ENCODE results near the gene CIRBP. TPM values are rescaled to one million over a fixed set of nuclear protein-coding genes. Genes with fewer than 3 reads are reported as not detected.

Gene CIRBP
- 283 and 504 TPM in 2 replicates for total RNA-seq (2011; cell fraction: chromatin; rRNA removed; ENCODE audit: low replicate concordance)
- 457 and 483 TPM in 2 replicates for total RNA-seq (2011; cell fraction: nucleolus; rRNA removed)
- total RNA-seq (2011; cell fraction: nucleoplasm; rRNA removed), result 431 and 450 TPM in 2 replicates
- total RNA-seq (2014; rRNA removed) (168 and 249 TPM in 2 replicates), total RNA-seq (2014; rRNA removed; fragmentation: Illumina TruSeq; extraction: Trizol) (189 and 200 TPM in 2 replicates), total RNA-seq (2015; rRNA removed; fragmentation: Illumina TruSeq; extraction: Trizol) (176 and 206 TPM in 2 replicates), total RNA-seq (2021) (181 and 222 TPM in 2 replicates), polyA plus RNA-seq (2011; rRNA removed) (124 and 166 TPM in 2 replicates), polyA plus RNA-seq (2014; fragmentation: Illumina TruSeq; extraction: Trizol) (222 and 345 TPM in 2 replicates), polyA plus RNA-seq (2014; fragmentation: Nextera tagmentation; extraction: Ambion mirVana) (10 to 100 TPM; 20.5 to 21.4 TPM), polyA plus RNA-seq (2014; rRNA removed) (306 and 327 TPM in 2 replicates), polyA minus RNA-seq (2011; rRNA and poly(A)+ RNA removed) (46.9 and 50.4 TPM in 2 replicates), Bru-seq, nascent RNA (percentile 87 among the genes with signal in this experiment), BruChase-seq, experiment 1, labeled RNA remaining after a 2-hour chase (percentile 85 among the genes with signal in this experiment), BruChase-seq, experiment 2, labeled RNA remaining after a 6-hour chase (percentile 87 among the genes with signal in this experiment)
- 92.3 and 201 TPM in 2 replicates for polyA plus RNA-seq (2011; cell fraction: cytosol; rRNA removed)
- polyA plus RNA-seq (2011; cell fraction: nucleus; rRNA removed), result 882 and 1,025 TPM in 2 replicates
- 288 and 291 TPM in 2 replicates for polyA plus RNA-seq (2012)
- 50.4 and 50.8 TPM in 2 replicates for polyA minus RNA-seq (2011; cell fraction: cytosol; rRNA and poly(A)+ RNA removed)
- polyA minus RNA-seq (2011; cell fraction: nucleus; rRNA and poly(A)+ RNA removed), result 117 and 135 TPM in 2 replicates
- long read RNA-seq, experiment 1, transcript CIRBP-222 (7 exons, 1,073 nt), result minor isoform, 11 of 590 reads
- long read RNA-seq, experiment 1, transcript CIRBP-201 (7 exons, 1,328 nt), result major isoform, 346 of 590 reads
- long read RNA-seq, experiment 1, transcript CIRBP-210 (8 exons, 938 nt), result minor isoform, 5 of 590 reads
- long read RNA-seq, experiment 1, transcript CIRBP-204 (7 exons, 870 nt), result minor isoform, 15 of 590 reads
- long read RNA-seq, experiment 1, partial matches to known transcripts, result 62 of 590 reads
- long read RNA-seq, experiment 1, other reads (novel, unspliced or antisense), result 134 of 590 reads
- long read RNA-seq, experiment 2, transcript CIRBP-201 (7 exons, 1,328 nt), result major isoform, 54 of 174 reads
- long read RNA-seq, experiment 2, transcript CIRBP-210 (8 exons, 938 nt), result minor isoform, 13 of 174 reads
- long read RNA-seq, experiment 2, partial matches to known transcripts, result 37 of 174 reads
- long read RNA-seq, experiment 2, other reads (novel, unspliced or antisense), result 59 of 174 reads
- long read RNA-seq, experiment 3, transcript CIRBP-210 (8 exons, 938 nt), result minor isoform, 8 of 203 reads
- long read RNA-seq, experiment 3, transcript CIRBP-201 (7 exons, 1,328 nt), result major isoform, 160 of 203 reads
- long read RNA-seq, experiment 3, partial matches to known transcripts, result 9 of 203 reads
- long read RNA-seq, experiment 3, other reads (novel, unspliced or antisense), result 13 of 203 reads

GRCh38 chr19:1269065-1269477, at the start of gene CIRBP:
TSS of gene CIRBP (plus strand) at chr19:1269332. CDS start at chr19:1270934, 1,602 bp downstream.
- peaks cover 44% of the 10 kb centered on the region for H3K36me3 ChIP-seq (ENCODE audit: control insufficient read depth, insufficient read depth, low read length)
- intact Hi-C loops (cut with micrococcal nuclease), result loop anchor here (1.0 kb wide), 2 partner anchors 21 to 224 kb away; partner anchors contain the start of gene MIDN
- H3K9me1 ChIP-seq (ENCODE audit: control insufficient read depth, insufficient read depth, low read length), result no peaks in the 10 kb centered on the region
- H2AFZ ChIP-seq (ENCODE audit: low read depth, low read length), result peak within 1 kb of the TSS; percentile 69
- peak within 1 kb of the TSS; percentile 90 to 99 for H3K9ac ChIP-seq (ENCODE audit: insufficient read depth in 1 of 2, low read depth in 2 of 2, low read length in 2 of 2)
- FAIRE-seq (peak; percentile 91), ATAC-seq (peak; percentile 71), DNase-seq (ENCODE audit: extremely low read depth in 1 of 4, low spot score in 3 of 4) (peak; percentile 86 to 99 (median 92))
- peak within 1 kb of the TSS; percentile 92 for H3K27ac ChIP-seq (ENCODE audit: extremely low read depth, low read depth, low read length)
- ChIA-PET CTCF (ENCODE audit: low intra/inter-chr PET ratio) (interaction anchor here (3.3 kb wide), 1 partner anchor 25 kb away, joined by 51 read pairs; no protein-coding TSS in a partner anchor), POLR2A (interaction anchor here (0.6 to 3.0 kb wide), 76 partner anchors 9 to 589 kb away, joined by 3 to 90 read pairs (median 4); partner anchors contain the start of genes ATP5F1D, GPX4, MED16 and RNU6-9)
- no peaks in the 10 kb centered on the region for H3K9me3 ChIP-seq (replicated peaks; ENCODE audit: control insufficient read depth, insufficient read depth, low read depth, low read length)
- H4K20me1 ChIP-seq (replicated peaks; ENCODE audit: control insufficient read depth, insufficient read depth, low read length), result peaks cover 26% of the 10 kb centered on the region
- no peaks in the 10 kb centered on the region for H3K27me3 ChIP-seq (ENCODE audit: control insufficient read depth in 2 of 2, insufficient read depth in 2 of 2, low read length in 2 of 2)
- in situ Hi-C loops (cut with MboI), result no loop called here
- H3K79me2 ChIP-seq (ENCODE audit: control insufficient read depth, insufficient read depth, low read length), result peaks cover 52% of the 10 kb centered on the region
- H3K4me1 ChIP-seq (replicated peaks in 1 of 2; ENCODE audit: control insufficient read depth in 2 of 2, insufficient read depth in 2 of 2, low read length in 2 of 2), result peaks cover 71 to 97% of the 10 kb centered on the region in 2 experiments
- WGBS (ENCODE audit: insufficient coverage, low coverage, missing lambda C conversion rate), result under 1% methylated on average over 39 of the region's 50 CpGs
- BruUV-seq (replicated peaks), result no TSS peak
- H3K4me3 ChIP-seq, result peak within 1 kb of the TSS; percentile 68
- H3K4me2 ChIP-seq (ENCODE audit: insufficient read depth, low read length), result peak within 1 kb of the TSS; percentile 93
- no peak for TF ChIP-seq CSDE1 (IDR thresholded peaks at IDR 0.05)
- no peak for TF ChIP-seq EP400 (IDR thresholded peaks at IDR 0.05)
- TF ChIP-seq MYNN (IDR thresholded peaks at IDR 0.05), result peak; percentile 69; the same call in 1 of the 2 replicates
- TF ChIP-seq MYNN (CRISPR knock-in tag; IDR thresholded peaks at IDR 0.05), result no peak
- no peak for TF ChIP-seq PHB (CRISPR knock-in tag; IDR thresholded peaks at IDR 0.05)
- peak; percentile 99 for TF ChIP-seq TBP (optimal IDR thresholded peaks at IDR 0.05; ENCODE audit: low read depth, low read length)
- peak; percentile 65 for TF ChIP-seq USF1 (CRISPR knock-in tag; IDR thresholded peaks at IDR 0.05)
- TF ChIP-seq, protein P1, sequence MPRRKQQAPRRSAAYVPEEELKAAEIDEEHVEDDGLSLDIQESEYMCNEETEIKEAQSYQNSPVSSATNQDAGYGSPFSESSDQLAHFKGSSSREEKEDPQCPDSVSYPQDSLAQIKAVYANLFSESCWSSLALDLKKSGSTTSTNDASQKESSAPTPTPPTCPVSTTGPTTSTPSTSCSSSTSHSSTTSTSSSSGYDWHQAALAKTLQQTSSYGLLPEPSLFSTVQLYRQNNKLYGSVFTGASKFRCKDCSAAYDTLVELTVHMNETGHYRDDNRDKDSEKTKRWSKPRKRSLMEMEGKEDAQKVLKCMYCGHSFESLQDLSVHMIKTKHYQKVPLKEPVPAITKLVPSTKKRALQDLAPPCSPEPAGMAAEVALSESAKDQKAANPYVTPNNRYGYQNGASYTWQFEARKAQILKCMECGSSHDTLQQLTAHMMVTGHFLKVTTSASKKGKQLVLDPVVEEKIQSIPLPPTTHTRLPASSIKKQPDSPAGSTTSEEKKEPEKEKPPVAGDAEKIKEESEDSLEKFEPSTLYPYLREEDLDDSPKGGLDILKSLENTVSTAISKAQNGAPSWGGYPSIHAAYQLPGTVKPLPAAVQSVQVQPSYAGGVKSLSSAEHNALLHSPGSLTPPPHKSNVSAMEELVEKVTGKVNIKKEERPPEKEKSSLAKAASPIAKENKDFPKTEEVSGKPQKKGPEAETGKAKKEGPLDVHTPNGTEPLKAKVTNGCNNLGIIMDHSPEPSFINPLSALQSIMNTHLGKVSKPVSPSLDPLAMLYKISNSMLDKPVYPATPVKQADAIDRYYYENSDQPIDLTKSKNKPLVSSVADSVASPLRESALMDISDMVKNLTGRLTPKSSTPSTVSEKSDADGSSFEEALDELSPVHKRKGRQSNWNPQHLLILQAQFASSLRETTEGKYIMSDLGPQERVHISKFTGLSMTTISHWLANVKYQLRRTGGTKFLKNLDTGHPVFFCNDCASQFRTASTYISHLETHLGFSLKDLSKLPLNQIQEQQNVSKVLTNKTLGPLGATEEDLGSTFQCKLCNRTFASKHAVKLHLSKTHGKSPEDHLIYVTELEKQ (CRISPR knock-in tag; IDR thresholded peaks at IDR 0.05), result no peak
- TF ChIP-seq PURB (CRISPR knock-in tag; IDR thresholded peaks at IDR 0.05; ENCODE audit: low read depth), result no peak
- TF ChIP-seq NFE2L1 (tag; IDR thresholded peaks at IDR 0.05; ENCODE audit: borderline replicate concordance, low read depth), result no peak
- TF ChIP-seq, protein P2, sequence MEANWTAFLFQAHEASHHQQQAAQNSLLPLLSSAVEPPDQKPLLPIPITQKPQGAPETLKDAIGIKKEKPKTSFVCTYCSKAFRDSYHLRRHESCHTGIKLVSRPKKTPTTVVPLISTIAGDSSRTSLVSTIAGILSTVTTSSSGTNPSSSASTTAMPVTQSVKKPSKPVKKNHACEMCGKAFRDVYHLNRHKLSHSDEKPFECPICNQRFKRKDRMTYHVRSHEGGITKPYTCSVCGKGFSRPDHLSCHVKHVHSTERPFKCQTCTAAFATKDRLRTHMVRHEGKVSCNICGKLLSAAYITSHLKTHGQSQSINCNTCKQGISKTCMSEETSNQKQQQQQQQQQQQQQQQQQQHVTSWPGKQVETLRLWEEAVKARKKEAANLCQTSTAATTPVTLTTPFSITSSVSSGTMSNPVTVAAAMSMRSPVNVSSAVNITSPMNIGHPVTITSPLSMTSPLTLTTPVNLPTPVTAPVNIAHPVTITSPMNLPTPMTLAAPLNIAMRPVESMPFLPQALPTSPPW (CRISPR knock-in tag; IDR thresholded peaks at IDR 0.05), result peak; percentile 100

Measured in K562 (cell line).